Endodermal cell (in vitro differentiated cells): Measurements from ENCODE around the gene PTOV1. TPM values are rescaled to one million over a fixed set of nuclear protein-coding genes. Genes with fewer than 3 reads are reported as not detected.

Source experiments
- DNase-seq: peaks from one replicate; pipeline ENCODE4 v3.0.0-alpha.2; 2017
- H3K27ac ChIP-seq: 2 replicates; pipeline ENCODE4 v1.5.1; 2013; ENCODE audit warnings: mild to moderate bottlenecking, low read depth, low read length, moderate library complexity
- H3K27me3 ChIP-seq: 2 replicates; pipeline ENCODE4 v1.6.1; 2013; ENCODE audit warnings: mild to moderate bottlenecking, low read length, moderate library complexity; ENCODE audit not compliant: insufficient read depth, control insufficient read depth, poor library complexity, severe bottlenecking
- H3K36me3 ChIP-seq: 2 replicates; pipeline ENCODE4 v1.7.0; 2013; ENCODE audit warnings: mild to moderate bottlenecking, low read length, moderate library complexity; ENCODE audit not compliant: control insufficient read depth, insufficient read depth
- H3K4me1 ChIP-seq: one replicate; pipeline ENCODE4 v1.7.0; 2013; ENCODE audit warnings: low read length; ENCODE audit not compliant: control insufficient read depth, insufficient read depth
- H3K4me3 ChIP-seq: 2 replicates; pipeline ENCODE4 v1.5.1; 2013; ENCODE audit warnings: mild to moderate bottlenecking, low read length, moderate library complexity
- H3K9ac ChIP-seq: 2 replicates; pipeline ENCODE4 v1.6.1; 2013; ENCODE audit warnings: mild to moderate bottlenecking, low read length, moderate library complexity; ENCODE audit not compliant: poor library complexity, severe bottlenecking; ENCODE audit errors: extremely low read depth
- H3K9me3 ChIP-seq: 2 replicates; pipeline ENCODE4 v1.6.1; 2013; ENCODE audit warnings: mild to moderate bottlenecking, low read length, moderate library complexity; ENCODE audit not compliant: control insufficient read depth
- H3K27ac Mint-ChIP-seq: 2 replicates; pipeline ENCODE4 v1.8.0; 2020; ENCODE audit warnings: mixed read lengths
- H3K27me3 Mint-ChIP-seq: 2 replicates; pipeline ENCODE4 v1.8.0; 2021; ENCODE audit warnings: mild to moderate bottlenecking, mixed read lengths; ENCODE audit not compliant: insufficient read depth
- H3K36me3 Mint-ChIP-seq: 2 replicates; pipeline ENCODE4 v1.8.0; 2020; ENCODE audit warnings: low read depth, mixed read lengths
- H3K4me1 Mint-ChIP-seq: 2 replicates; pipeline ENCODE4 v1.8.0; 2020; ENCODE audit warnings: mixed read lengths
- H3K4me3 Mint-ChIP-seq: 2 replicates; pipeline ENCODE4 v1.8.0; 2020; ENCODE audit warnings: mild to moderate bottlenecking, moderate library complexity, mixed read lengths
- H3K9me3 Mint-ChIP-seq: 2 replicates; pipeline ENCODE4 v1.8.0; 2020; ENCODE audit warnings: mild to moderate bottlenecking, mixed read lengths
- CTCF ChIP-seq: fragments of 200-600 bp; sonication (generic); conservative IDR thresholded peaks from 2 replicates; pipeline ENCODE4 v1.5.0; 2021; ENCODE audit warnings: antibody characterized with exemption, mild to moderate bottlenecking
- WGBS, 2 experiments: methylation state at CpG; one replicate each; pipeline versions ENCODE4 v1.1.5 to v1.1.7; 2013; ENCODE audit warnings: missing lambda C conversion rate in 2 of 2, mixed read lengths in 1 of 2; ENCODE audit not compliant: insufficient coverage in 1 of 2, insufficient read length in 1 of 2; 5-methylcytosine and 5-hydroxymethylcytosine counted together
- total RNA-seq, 2 donors: library from RNA; stranded (reverse); fragmentation: NEBNext Ultra II Directional in 1 of 2; extraction: Animal tissue kit (Norgen Biotek cat#: 25700) in 1 of 2; gene quantifications; 2 replicates in 1 of 2; 3 replicates in 1 of 2; pipeline ENCODE4 v1.2.1, GENCODE V29; 2021

Gene PTOV1
- total RNA-seq, 2 donors from 2014 or later: 279 to 287 TPM

- no peak for TF ChIP-seq CTCF
Observed at GRCh38 chr19:49896863-49897621, 46.1 kb downstream of the PTOV1 start, which contains the start of gene IL4I1. IL4I1 (minus strand) TSS chr19:49896887; CDS start chr19:49896160, 727 bp downstream.

GRCh38 chr19:49904136-49904535, 53.2 kb downstream of the PTOV1 start:
- Mint-ChIP-seq H3K27me3 (no peaks in the 10 kb centered on the region), H3K27ac (no peak overlapping the region), H3K9me3 (no peaks in the 10 kb centered on the region), H3K4me1 (no peaks in the 10 kb centered on the region), H3K4me3 (no peak overlapping the region), H3K36me3 (peaks cover 34% of the 10 kb centered on the region)
- no peaks in the 10 kb centered on the region for H3K4me1 ChIP-seq
- no peak for DNase-seq
- H3K27ac ChIP-seq: no peak overlapping the region
- H3K9ac ChIP-seq: no peak overlapping the region
- no peak overlapping the region for H3K4me3 ChIP-seq
- WGBS, 2 experiments: 88 to 91% methylated on average over 6 of the region's 6 CpGs
- no peaks in the 10 kb centered on the region for H3K27me3 ChIP-seq
- no peaks in the 10 kb centered on the region for H3K9me3 ChIP-seq
- peaks cover 19% of the 10 kb centered on the region for H3K36me3 ChIP-seq
- no peak for TF ChIP-seq CTCF

More at GRCh38 chr19:49896863-49897621, 46.1 kb downstream of the PTOV1 start, which contains the start of gene IL4I1:
- DNase-seq: no peak
- Histone ChIP-seq H3K27ac (no peak within 1 kb of the TSS), H3K9ac (no peak within 1 kb of the TSS), H3K9me3 (no peaks in the 10 kb centered on the region), H3K27me3 (no peaks in the 10 kb centered on the region), H3K4me3 (no peak within 1 kb of the TSS), H3K36me3 (no peaks in the 10 kb centered on the region), H3K4me1 (no peaks in the 10 kb centered on the region)
- 77 to 85% methylated on average over 12 to 20 of the region's 20 CpGs for WGBS, 2 experiments
- Mint-ChIP-seq H3K36me3 (no peaks in the 10 kb centered on the region), H3K27ac (no peak within 1 kb of the TSS), H3K9me3 (no peaks in the 10 kb centered on the region), H3K4me3 (no peak within 1 kb of the TSS), H3K4me1 (no peaks in the 10 kb centered on the region), H3K27me3 (peaks cover 32% of the 10 kb centered on the region)

GRCh38 chr19:49906879-49907564, 56.1 kb downstream of the PTOV1 start:
- no peak for DNase-seq
- H3K36me3 ChIP-seq: peaks cover 39% of the 10 kb centered on the region
- H3K4me3 Mint-ChIP-seq: no peak overlapping the region
- peaks cover 56% of the 10 kb centered on the region for H3K36me3 Mint-ChIP-seq
- H3K9me3 ChIP-seq: no peaks in the 10 kb centered on the region
- H3K9me3 Mint-ChIP-seq: no peaks in the 10 kb centered on the region
- no peak overlapping the region for H3K27ac ChIP-seq
- 94 to 96% methylated on average over 16 of the region's 16 CpGs for WGBS, 2 experiments
- no peaks in the 10 kb centered on the region for H3K4me1 Mint-ChIP-seq
- no peak overlapping the region for H3K4me3 ChIP-seq
- no peak for TF ChIP-seq CTCF
- no peaks in the 10 kb centered on the region for H3K27me3 ChIP-seq
- no peak overlapping the region for H3K27ac Mint-ChIP-seq
- no peaks in the 10 kb centered on the region for H3K4me1 ChIP-seq
- H3K27me3 Mint-ChIP-seq: no peaks in the 10 kb centered on the region
- H3K9ac ChIP-seq: no peak overlapping the region
